H9 (cell line): ENCODE measurements around the gene PRDM2. TPM values are rescaled to one million over a fixed set of nuclear protein-coding genes. Genes with fewer than 3 reads are reported as not detected.

Source experiments
- DNase-seq: peaks from one replicate; pipeline ENCODE4 v3.0.0-alpha.2; 2017
- H2AFZ ChIP-seq: one replicate; pipeline ENCODE4 v1.6.1; 2013; ENCODE audit warnings: mild to moderate bottlenecking, low read length, control low read depth, moderate library complexity
- H2AK5ac ChIP-seq: 2 replicates; pipeline ENCODE4 v1.6.1; 2013; ENCODE audit warnings: low read length, control low read depth, mixed read lengths; ENCODE audit not compliant: insufficient read length
- H2BK120ac ChIP-seq: one replicate; pipeline ENCODE4 v1.6.1; 2013; ENCODE audit warnings: low read depth, mild to moderate bottlenecking, low read length, control low read depth, inconsistent platforms; ENCODE audit not compliant: poor library complexity, severe bottlenecking
- H2BK12ac ChIP-seq: 2 replicates; pipeline ENCODE4 v1.6.1; 2013; ENCODE audit warnings: low read length, control low read depth, mixed read lengths, low read depth; ENCODE audit not compliant: insufficient read length
- H2BK15ac ChIP-seq: 2 replicates; pipeline ENCODE4 v1.6.1; 2013; ENCODE audit warnings: low read depth, low read length, control low read depth
- H2BK20ac ChIP-seq: one replicate; pipeline ENCODE4 v1.6.1; 2013; ENCODE audit warnings: low read depth, mild to moderate bottlenecking, low read length, control low read depth, inconsistent platforms; ENCODE audit not compliant: poor library complexity, severe bottlenecking
- H2BK5ac ChIP-seq: 2 replicates; pipeline ENCODE4 v1.6.1; 2013; ENCODE audit warnings: low read length, control low read depth, mixed read lengths; ENCODE audit not compliant: insufficient read length
- H3K14ac ChIP-seq: 2 replicates; pipeline ENCODE4 v1.6.1; 2013; ENCODE audit warnings: low read length, control low read depth; ENCODE audit not compliant: insufficient read depth
- H3K18ac ChIP-seq: 2 replicates; pipeline ENCODE4 v1.6.1; 2013; ENCODE audit warnings: low read depth, mild to moderate bottlenecking, mixed read lengths, low read length, control low read depth; ENCODE audit not compliant: insufficient read length
- H3K23ac ChIP-seq: 2 replicates; pipeline ENCODE4 v1.6.1; 2013; ENCODE audit warnings: low read length, control low read depth, mixed read lengths, low read depth; ENCODE audit not compliant: insufficient read length
- H3K23me2 ChIP-seq: 2 replicates; pipeline ENCODE4 v1.6.1; 2013; ENCODE audit warnings: low read depth, mild to moderate bottlenecking, mixed read lengths, low read length, control low read depth; ENCODE audit not compliant: insufficient read length, poor library complexity, severe bottlenecking
- H3K27ac ChIP-seq: 2 replicates; pipeline ENCODE4 v1.5.1; 2013; ENCODE audit warnings: low read length, control low read depth, mixed read lengths, low read depth; ENCODE audit not compliant: insufficient read length
- H3K27me3 ChIP-seq: 2 replicates; pipeline ENCODE4 v1.6.1; 2013; ENCODE audit warnings: low read length, control low read depth, inconsistent platforms; ENCODE audit not compliant: insufficient read depth
- H3K4ac ChIP-seq: 2 replicates; pipeline ENCODE4 v1.6.1; 2013; ENCODE audit warnings: low read depth, mild to moderate bottlenecking, control low read depth, inconsistent platforms, low read length, moderate library complexity
- H3K4me1 ChIP-seq: 2 replicates; pipeline ENCODE4 v1.6.1; 2013; ENCODE audit warnings: low read length, control low read depth, inconsistent platforms; ENCODE audit not compliant: insufficient read depth
- H3K4me2 ChIP-seq: 2 replicates; pipeline ENCODE4 v1.6.1; 2013; ENCODE audit warnings: low read length, control low read depth, mixed read lengths; ENCODE audit not compliant: insufficient read length, insufficient read depth
- H3K56ac ChIP-seq: 2 replicates; pipeline ENCODE4 v1.6.1; 2013; ENCODE audit warnings: low read depth, mild to moderate bottlenecking, mixed read lengths, low read length, control low read depth; ENCODE audit not compliant: insufficient read length
- H3K79me1 ChIP-seq: 2 replicates; pipeline ENCODE4 v1.6.1; 2013; ENCODE audit warnings: low read depth, mild to moderate bottlenecking, moderate library complexity, low read length, control low read depth, inconsistent platforms; ENCODE audit not compliant: insufficient read depth, poor library complexity, severe bottlenecking
- H3K79me2 ChIP-seq: 2 replicates; pipeline ENCODE4 v1.6.1; 2013; ENCODE audit warnings: low read length, control low read depth, inconsistent platforms; ENCODE audit not compliant: insufficient read depth
- H3K9ac ChIP-seq: 2 replicates; pipeline ENCODE4 v1.6.1; 2013; ENCODE audit warnings: low read length, control low read depth, mixed read lengths; ENCODE audit not compliant: insufficient read length; ENCODE audit errors: extremely low read depth
- H3K9me3 ChIP-seq: one replicate; pipeline ENCODE4 v1.6.1; 2013; ENCODE audit warnings: low read depth, low read length, inconsistent platforms; ENCODE audit not compliant: control insufficient read depth
- H3T11ph ChIP-seq: one replicate; pipeline ENCODE4 v1.6.1; 2013; ENCODE audit warnings: mild to moderate bottlenecking, low read length, control low read depth, inconsistent platforms
- H4K20me1 ChIP-seq: one replicate; pipeline ENCODE4 v1.6.1; 2013; ENCODE audit not compliant: control insufficient read depth, insufficient read length, insufficient read depth
- H4K5ac ChIP-seq: 2 replicates; pipeline ENCODE4 v1.6.1; 2013; ENCODE audit warnings: low read depth, mild to moderate bottlenecking, mixed read lengths, low read length, control low read depth; ENCODE audit not compliant: insufficient read length
- H4K8ac ChIP-seq: replicated peaks from 2 replicates; pipeline ENCODE4 v1.6.1; 2013; ENCODE audit warnings: low read length, control low read depth, mixed read lengths, low read depth; ENCODE audit not compliant: insufficient read length
- H4K91ac ChIP-seq: 2 replicates; pipeline ENCODE4 v1.6.1; 2013; ENCODE audit warnings: low read depth, mild to moderate bottlenecking, moderate library complexity, mixed read lengths, low read length, control low read depth; ENCODE audit not compliant: insufficient read length
- H3K27ac Mint-ChIP-seq, 3 experiments: 2 replicates in 2 of 3; 3 replicates in 1 of 3; pipeline ENCODE4 v1.8.0; 2020 to 2021; ENCODE audit warnings: mixed read lengths in 3 of 3, mild to moderate bottlenecking in 1 of 3, moderate library complexity in 1 of 3
- H3K27me3 Mint-ChIP-seq: 2 replicates; pipeline ENCODE4 v1.8.0; 2021; ENCODE audit warnings: low read depth, mild to moderate bottlenecking, moderate library complexity, mixed read lengths
- H3K36me3 Mint-ChIP-seq, 3 experiments: 2 replicates in 2 of 3; 3 replicates in 1 of 3; pipeline ENCODE4 v1.8.0; 2020 to 2021; ENCODE audit warnings: low read depth in 3 of 3, mixed read lengths in 3 of 3; ENCODE audit not compliant: insufficient read depth in 1 of 3
- H3K4me1 Mint-ChIP-seq, 2 experiments: 2 replicates each; pipeline ENCODE4 v1.8.0; 2020; ENCODE audit warnings: mixed read lengths in 2 of 2
- H3K4me3 Mint-ChIP-seq, 2 experiments: 2 replicates in 1 of 2; 3 replicates in 1 of 2; pipeline ENCODE4 v1.8.0; 2020 to 2021; ENCODE audit warnings: mild to moderate bottlenecking in 2 of 2, mixed read lengths in 2 of 2, moderate library complexity in 1 of 2
- H3K9me3 Mint-ChIP-seq, 2 experiments: 2 replicates in 1 of 2; 3 replicates in 1 of 2; pipeline ENCODE4 v1.8.0; 2020; ENCODE audit warnings: mild to moderate bottlenecking in 2 of 2, mixed read lengths in 2 of 2, moderate library complexity in 1 of 2
- WGBS: extraction: QIAGEN DNeasy Blood & Tissue Kit; methylation state at CpG from one replicate; pipeline ENCODE4 v1.1.7; 2013; ENCODE audit warnings: missing lambda C conversion rate, low lambda C conversion rate, mixed read lengths; ENCODE audit not compliant: insufficient read length; ENCODE audit errors: extremely low coverage; 5-methylcytosine and 5-hydroxymethylcytosine counted together
- total RNA-seq: library from RNA; stranded (reverse); gene quantifications from 2 replicates; pipeline ENCODE4 v1.2.1, GENCODE V29; 2021
- TF ChIP-seq, protein P1 (sequence below): fragments of 200-600 bp; sonication (generic); conservative IDR thresholded peaks from 3 replicates; pipeline ENCODE4 v1.8.0; 2021; ENCODE audit warnings: antibody characterized with exemption, mild to moderate bottlenecking

The PRDM2 gene
- total RNA-seq, 1 experiment from 2014 or later, result 24.5 TPM

DNA sequence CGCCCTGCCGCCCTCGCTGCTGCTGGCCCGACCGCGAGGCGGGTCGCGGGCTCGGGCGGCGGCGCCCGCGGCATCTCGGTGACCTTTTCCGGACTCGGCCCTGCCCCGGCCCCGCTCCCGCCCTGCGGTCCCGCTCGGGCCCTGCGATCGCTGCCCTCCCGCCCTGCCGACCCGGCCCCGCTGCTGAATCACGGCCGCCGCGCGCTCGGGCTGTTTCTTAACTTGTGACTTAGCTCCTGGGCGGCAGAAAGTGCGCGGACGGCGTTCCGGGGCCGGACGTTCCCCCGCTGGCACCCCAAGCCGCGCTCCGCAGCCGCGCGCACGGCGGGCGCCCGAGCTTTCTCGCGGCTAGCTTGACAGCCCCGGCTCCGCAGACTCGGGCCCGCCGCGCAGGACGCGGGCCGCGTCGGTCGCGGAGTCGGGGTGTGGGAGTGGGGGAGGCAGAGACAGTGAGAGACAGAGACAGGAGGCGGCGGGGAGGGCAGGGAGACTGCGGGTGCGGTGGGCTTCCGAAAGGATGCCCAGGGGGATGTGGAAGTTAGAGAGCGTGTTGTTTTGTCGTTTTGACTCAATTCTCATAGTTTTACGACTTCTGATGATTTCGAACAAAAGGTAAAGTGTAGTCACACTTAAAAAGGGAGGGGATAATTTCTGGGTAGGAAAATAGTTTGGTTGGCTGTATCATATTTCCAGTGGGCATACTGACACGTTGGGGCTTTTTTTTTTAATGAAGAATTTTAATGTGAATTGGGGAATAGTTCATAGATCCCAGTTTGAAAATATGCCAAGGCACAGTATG is 49.8 kb downstream of the PRDM2 start:
- no peak overlapping the region for H2BK12ac ChIP-seq

More for the DNA sequence above, 49.8 kb downstream of the PRDM2 start:
- Histone ChIP-seq H3K4ac (no peak overlapping the region), H3K23me2 (peaks cover 5% of the 10 kb centered on the region), H3T11ph (no peak overlapping the region), H4K8ac (no peak overlapping the region), H3K14ac (0 out of 2 replicates have a peak overlapping the region, but pooled peaks have one; percentile 3), H3K9me3 (no peaks in the 10 kb centered on the region), H2AK5ac (no peak overlapping the region), H3K79me2 (peaks cover 2% of the 10 kb centered on the region; the same call in 1 of the 2 replicates), H3K4me1 (no peaks in the 10 kb centered on the region), H2BK120ac (no peak overlapping the region), H3K4me2 (peak overlapping the region; percentile 87), H2BK15ac (no peak overlapping the region), H3K56ac (no peak overlapping the region), H3K79me1 (peaks cover 3% of the 10 kb centered on the region), H2BK20ac (no peak overlapping the region), H3K27ac (no peak overlapping the region), H3K27me3 (no peaks in the 10 kb centered on the region; the same call in 1 of the 2 replicates), H3K23ac (no peak overlapping the region), H4K20me1 (no peaks in the 10 kb centered on the region), H4K91ac (no peak overlapping the region), H3K18ac (no peak overlapping the region), H3K9ac (peak overlapping the region; percentile 52), H2BK5ac (no peak overlapping the region), H4K5ac (no peak overlapping the region), H2AFZ (no peak overlapping the region)
- TF ChIP-seq, protein P1, sequence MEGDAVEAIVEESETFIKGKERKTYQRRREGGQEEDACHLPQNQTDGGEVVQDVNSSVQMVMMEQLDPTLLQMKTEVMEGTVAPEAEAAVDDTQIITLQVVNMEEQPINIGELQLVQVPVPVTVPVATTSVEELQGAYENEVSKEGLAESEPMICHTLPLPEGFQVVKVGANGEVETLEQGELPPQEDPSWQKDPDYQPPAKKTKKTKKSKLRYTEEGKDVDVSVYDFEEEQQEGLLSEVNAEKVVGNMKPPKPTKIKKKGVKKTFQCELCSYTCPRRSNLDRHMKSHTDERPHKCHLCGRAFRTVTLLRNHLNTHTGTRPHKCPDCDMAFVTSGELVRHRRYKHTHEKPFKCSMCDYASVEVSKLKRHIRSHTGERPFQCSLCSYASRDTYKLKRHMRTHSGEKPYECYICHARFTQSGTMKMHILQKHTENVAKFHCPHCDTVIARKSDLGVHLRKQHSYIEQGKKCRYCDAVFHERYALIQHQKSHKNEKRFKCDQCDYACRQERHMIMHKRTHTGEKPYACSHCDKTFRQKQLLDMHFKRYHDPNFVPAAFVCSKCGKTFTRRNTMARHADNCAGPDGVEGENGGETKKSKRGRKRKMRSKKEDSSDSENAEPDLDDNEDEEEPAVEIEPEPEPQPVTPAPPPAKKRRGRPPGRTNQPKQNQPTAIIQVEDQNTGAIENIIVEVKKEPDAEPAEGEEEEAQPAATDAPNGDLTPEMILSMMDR, result no peak
- DNase-seq, result no peak
- peak overlapping the region; percentile 85 to 96 for H3K4me3 Mint-ChIP-seq
- no CpG with 5 or more reads among the region's 81 CpGs for WGBS
- no peaks in the 10 kb centered on the region; a peak in 2 of 7 replicates for H3K36me3 Mint-ChIP-seq
- H3K27me3 Mint-ChIP-seq, result peaks cover 23% of the 10 kb centered on the region
- H3K4me1 Mint-ChIP-seq, result peaks cover 12 to 18% of the 10 kb centered on the region in 2 experiments
- H3K9me3 Mint-ChIP-seq, result no peaks in the 10 kb centered on the region
- peak overlapping the region in 1 of 3 experiments; percentile 71; a peak in 2 of 7 replicates for H3K27ac Mint-ChIP-seq
